Endodermal cell (in vitro differentiated cells): ENCODE results near the gene DOK6. TPM values are rescaled to one million over a fixed set of nuclear protein-coding genes. Genes with fewer than 3 reads are reported as not detected.
A peak's percentile ranks its signal among the peaks of the same experiment; 100 is the strongest.

Source experiments
- DNase-seq: peaks from one replicate; pipeline ENCODE4 v3.0.0-alpha.2; 2017
- H3K27ac ChIP-seq: 2 replicates; pipeline ENCODE4 v1.5.1; 2013; ENCODE audit warnings: mild to moderate bottlenecking, low read depth, low read length, moderate library complexity
- H3K27me3 ChIP-seq: 2 replicates; pipeline ENCODE4 v1.6.1; 2013; ENCODE audit warnings: mild to moderate bottlenecking, low read length, moderate library complexity; ENCODE audit not compliant: insufficient read depth, control insufficient read depth, poor library complexity, severe bottlenecking
- H3K36me3 ChIP-seq: 2 replicates; pipeline ENCODE4 v1.7.0; 2013; ENCODE audit warnings: mild to moderate bottlenecking, low read length, moderate library complexity; ENCODE audit not compliant: control insufficient read depth, insufficient read depth
- H3K4me1 ChIP-seq: one replicate; pipeline ENCODE4 v1.7.0; 2013; ENCODE audit warnings: low read length; ENCODE audit not compliant: control insufficient read depth, insufficient read depth
- H3K4me3 ChIP-seq: 2 replicates; pipeline ENCODE4 v1.5.1; 2013; ENCODE audit warnings: mild to moderate bottlenecking, low read length, moderate library complexity
- H3K9ac ChIP-seq: 2 replicates; pipeline ENCODE4 v1.6.1; 2013; ENCODE audit warnings: mild to moderate bottlenecking, low read length, moderate library complexity; ENCODE audit not compliant: poor library complexity, severe bottlenecking; ENCODE audit errors: extremely low read depth
- H3K9me3 ChIP-seq: 2 replicates; pipeline ENCODE4 v1.6.1; 2013; ENCODE audit warnings: mild to moderate bottlenecking, low read length, moderate library complexity; ENCODE audit not compliant: control insufficient read depth
- H3K27ac Mint-ChIP-seq: 2 replicates; pipeline ENCODE4 v1.8.0; 2020; ENCODE audit warnings: mixed read lengths
- H3K27me3 Mint-ChIP-seq: 2 replicates; pipeline ENCODE4 v1.8.0; 2021; ENCODE audit warnings: mild to moderate bottlenecking, mixed read lengths; ENCODE audit not compliant: insufficient read depth
- H3K36me3 Mint-ChIP-seq: 2 replicates; pipeline ENCODE4 v1.8.0; 2020; ENCODE audit warnings: low read depth, mixed read lengths
- H3K4me1 Mint-ChIP-seq: 2 replicates; pipeline ENCODE4 v1.8.0; 2020; ENCODE audit warnings: mixed read lengths
- H3K4me3 Mint-ChIP-seq: 2 replicates; pipeline ENCODE4 v1.8.0; 2020; ENCODE audit warnings: mild to moderate bottlenecking, moderate library complexity, mixed read lengths
- H3K9me3 Mint-ChIP-seq: 2 replicates; pipeline ENCODE4 v1.8.0; 2020; ENCODE audit warnings: mild to moderate bottlenecking, mixed read lengths
- CTCF ChIP-seq: fragments of 200-600 bp; sonication (generic); conservative IDR thresholded peaks from 2 replicates; pipeline ENCODE4 v1.5.0; 2021; ENCODE audit warnings: antibody characterized with exemption, mild to moderate bottlenecking
- WGBS, 2 experiments: methylation state at CpG; one replicate each; pipeline versions ENCODE4 v1.1.5 to v1.1.7; 2013; ENCODE audit warnings: missing lambda C conversion rate in 2 of 2, mixed read lengths in 1 of 2; ENCODE audit not compliant: insufficient coverage in 1 of 2, insufficient read length in 1 of 2; 5-methylcytosine and 5-hydroxymethylcytosine counted together
- total RNA-seq, 2 donors: library from RNA; stranded (reverse); fragmentation: NEBNext Ultra II Directional in 1 of 2; extraction: Animal tissue kit (Norgen Biotek cat#: 25700) in 1 of 2; gene quantifications; 2 replicates in 1 of 2; 3 replicates in 1 of 2; pipeline ENCODE4 v1.2.1, GENCODE V29; 2021

DOK6 gene
- total RNA-seq, 2 donors from 2014 or later, result 5.7 to 5.9 TPM

- Mint-ChIP-seq H3K36me3 (no peaks in the 10 kb centered on the region), H3K9me3 (peaks cover 2% of the 10 kb centered on the region), H3K27me3 (no peaks in the 10 kb centered on the region), H3K4me3 (no peak overlapping the region), H3K27ac (peak overlapping the region; percentile 46), H3K4me1 (peaks cover 27% of the 10 kb centered on the region)
- no peak overlapping the region for H3K9ac ChIP-seq
- 21 to 25% methylated on average over 5 to 6 of the region's 6 CpGs for WGBS, 2 experiments
- peak; percentile 43 for TF ChIP-seq CTCF
- H3K4me3 ChIP-seq, result no peak overlapping the region
- DNase-seq, result peak; percentile 63
- H3K9me3 ChIP-seq, result no peaks in the 10 kb centered on the region
- no peaks in the 10 kb centered on the region for H3K27me3 ChIP-seq
- no peaks in the 10 kb centered on the region for H3K36me3 ChIP-seq
- no peak overlapping the region for H3K27ac ChIP-seq
- H3K4me1 ChIP-seq, result peaks cover 12% of the 10 kb centered on the region
Observed at GRCh38 chr18:69757733-69758132, 357.0 kb downstream of the DOK6 start.

GRCh38 chr18:69758458-69758857 lies 357.8 kb downstream of the DOK6 start:
- Mint-ChIP-seq H3K36me3 (no peaks in the 10 kb centered on the region), H3K9me3 (peaks cover 2% of the 10 kb centered on the region), H3K4me3 (no peak overlapping the region), H3K27ac (no peak overlapping the region), H3K4me1 (peaks cover 20% of the 10 kb centered on the region), H3K27me3 (no peaks in the 10 kb centered on the region)
- H3K36me3 ChIP-seq, result no peaks in the 10 kb centered on the region
- no peak overlapping the region for H3K9ac ChIP-seq
- H3K4me3 ChIP-seq, result no peak overlapping the region
- no peaks in the 10 kb centered on the region for H3K9me3 ChIP-seq
- no peak overlapping the region for H3K27ac ChIP-seq
- no peak for TF ChIP-seq CTCF
- peaks cover 6% of the 10 kb centered on the region for H3K4me1 ChIP-seq
- DNase-seq, result no peak
- no peaks in the 10 kb centered on the region for H3K27me3 ChIP-seq

GRCh38 chr18:69759046-69759445 lies 358.4 kb downstream of the DOK6 start:
- Mint-ChIP-seq H3K4me1 (peaks cover 19% of the 10 kb centered on the region), H3K9me3 (peaks cover 2% of the 10 kb centered on the region), H3K27ac (no peak overlapping the region), H3K4me3 (no peak overlapping the region), H3K27me3 (no peaks in the 10 kb centered on the region), H3K36me3 (no peaks in the 10 kb centered on the region)
- DNase-seq, result no peak
- Histone ChIP-seq H3K4me3 (no peak overlapping the region), H3K4me1 (peaks cover 6% of the 10 kb centered on the region), H3K27ac (no peak overlapping the region), H3K9ac (no peak overlapping the region), H3K9me3 (no peaks in the 10 kb centered on the region), H3K27me3 (no peaks in the 10 kb centered on the region), H3K36me3 (no peaks in the 10 kb centered on the region)
- TF ChIP-seq CTCF, result no peak
- WGBS, 2 experiments, result 85 to 100% methylated on average over 1 to 2 of the region's 2 CpGs
